ENCODE measurements around the gene CLSTN3. TPM values are rescaled to one million over a fixed set of nuclear protein-coding genes. Genes with fewer than 3 reads are reported as not detected.

The CLSTN3 gene
- total and polyA plus RNA-seq, 2 of the 13 experiments (the other 11 are each of a cell fraction or from before 2014, with no cell fraction given): 26.2 to 94.1 TPM

- DNase-seq (ENCODE audit: low spot score): no peak
- FAIRE-seq: no peak
- Histone ChIP-seq H3K4me3 (replicated peaks in 1 of 3; ENCODE audit: insufficient read depth in 1 of 3, low read depth in 2 of 3, low read length in 3 of 3) (no peak overlapping the region), H3K9me3 (ENCODE audit: low read length) (no peaks in the 10 kb centered on the region), H4K20me1 (ENCODE audit: insufficient read depth, low read length) (no peaks in the 10 kb centered on the region), H3K27me3 (ENCODE audit: control insufficient read depth in 1 of 2, insufficient read depth in 2 of 2, low read length in 2 of 2) (no peaks in the 10 kb centered on the region), H3K4me2 (ENCODE audit: low read depth, low read length) (no peak overlapping the region), H3K27ac (ENCODE audit: extremely low read length, insufficient read depth, low read length) (no peak overlapping the region), H3K4me1 (ENCODE audit: insufficient read depth, low read length) (0 out of 2 replicates have a peak, but pooled peaks cover 2% of the 10 kb centered on the region), H3K9ac (ENCODE audit: insufficient read depth, low read depth, low read length) (no peak overlapping the region), H2AFZ (ENCODE audit: low read length) (no peak overlapping the region), H3K36me3 (replicated peaks in 1 of 2; ENCODE audit: control insufficient read depth in 1 of 2, insufficient read depth in 2 of 2, low read length in 2 of 2) (peaks cover 20 to 25% of the 10 kb centered on the region in 2 experiments; a peak in 3 of 5 replicates), H3K79me2 (ENCODE audit: insufficient read depth, low read length) (no peaks in the 10 kb centered on the region)
- ATAC-seq: no peak
- WGBS (ENCODE audit: low lambda C conversion rate): 94% methylated on average over 17 of the region's 17 CpGs
- TF ChIP-seq NFRKB (IDR thresholded peaks at IDR 0.05) (no peak), RAD21 (CRISPR knock-in tag; IDR thresholded peaks at IDR 0.05) (no peak), ZFP90 (CRISPR knock-in tag; IDR thresholded peaks at IDR 0.05; ENCODE audit: borderline replicate concordance) (no peak), LRRFIP1 (CRISPR knock-in tag; conservative IDR thresholded peaks at IDR 0.05) (no peak), ZNF446 (CRISPR knock-in tag; IDR thresholded peaks at IDR 0.05) (no peak), MAF1 (CRISPR knock-in tag; IDR thresholded peaks at IDR 0.05; ENCODE audit: borderline replicate concordance) (no peak), SMARCC2 (IDR thresholded peaks at IDR 0.05) (no peak), ZNF547 (CRISPR knock-in tag; IDR thresholded peaks at IDR 0.05) (no peak), JUND (CRISPR knock-in tag; IDR thresholded peaks at IDR 0.05) (no peak), MLX (CRISPR knock-in tag; IDR thresholded peaks at IDR 0.05) (no peak), ZNF24 (IDR thresholded peaks at IDR 0.05) (no peak), ZNF790 (CRISPR knock-in tag; IDR thresholded peaks at IDR 0.05; ENCODE audit: borderline replicate concordance) (no peak), SNAI1 (CRISPR knock-in tag; IDR thresholded peaks at IDR 0.05; ENCODE audit: borderline replicate concordance) (no peak), FOXK1 (CRISPR knock-in tag; IDR thresholded peaks at IDR 0.05; ENCODE audit: borderline replicate concordance, low read depth) (no peak), RFX3 (CRISPR knock-in tag; IDR thresholded peaks at IDR 0.05) (no peak), IRF2 (CRISPR knock-in tag; IDR thresholded peaks at IDR 0.05) (no peak)
- ChIA-PET POLR2A (no interaction called here), CTCF (ENCODE audit: low intra/inter-chr PET ratio, low total read pairs) (no interaction called here)
- no TSS peak for BruUV-seq (replicated peaks)
- intact Hi-C loops (cut with micrococcal nuclease; ENCODE audit: unreplicated experiment) (no loop called here), in situ Hi-C loops (cut with HindIII; ENCODE audit: extremely low pct_ligation_motif_present, low pct_unique_long_range_greater_than_20kb) (no loop called here)
Measured at GRCh38 chr12:7157391-7157790, 27.2 kb downstream of the CLSTN3 start.

All from HepG2 (cell line).